ENCODE data around the gene DOCK3.

GRCh38 chr3:51083490-51083889, 408.8 kb downstream of the DOCK3 start:
- TF ChIP-seq CTCF (IDR thresholded peaks at IDR 0.05; ENCODE audit: poor library complexity, severe bottlenecking) = no peak
- no peak for TF ChIP-seq POLR2AphosphoS5 (IDR thresholded peaks at IDR 0.05)
- no peak for TF ChIP-seq EZH2 (IDR thresholded peaks at IDR 0.05; ENCODE audit: borderline replicate concordance, insufficient read depth, low read length, poor library complexity, severe bottlenecking)
- TF ChIP-seq RAD21 (conservative IDR thresholded peaks at IDR 0.05) = no peak
- TF ChIP-seq SMC3 (conservative IDR thresholded peaks at IDR 0.05; ENCODE audit: poor library complexity) = no peak
- TF ChIP-seq REST (IDR thresholded peaks at IDR 0.05; ENCODE audit: borderline replicate concordance) = no peak
- TF ChIP-seq EP300 (conservative IDR thresholded peaks at IDR 0.05; ENCODE audit: poor library complexity, severe bottlenecking) = no peak
- no peak for TF ChIP-seq TAF1 (IDR thresholded peaks at IDR 0.05; ENCODE audit: low read depth)
- TF ChIP-seq MXI1 (conservative IDR thresholded peaks at IDR 0.05; ENCODE audit: poor library complexity, severe bottlenecking) = no peak

Measured in neural cell (in vitro differentiated cells).